ENCODE data around the gene DUSP28.

Gene DUSP28

GRCh38 chr2:240586198-240586918, 26.2 kb downstream of the DUSP28 start, which contains the start of gene CAPN10:
Gene CAPN10, plus strand, starts transcription at chr2:240586734. Its CDS starts 178 bp downstream, at chr2:240586912.
- peak; percentile 93 for DNase-seq (ENCODE audit: low read depth in 2 of 2)

- peak in 1 of 2 donors; percentile 27 for DNase-seq (ENCODE audit: low read depth in 2 of 2)
Observed at GRCh38 chr2:240586919-240587800, 27.0 kb downstream of the DUSP28 start.

- DNase-seq (ENCODE audit: low read depth in 2 of 2), result no peak
Observed at GRCh38 chr2:240588006-240588655, 28.0 kb downstream of the DUSP28 start.

DNA sequence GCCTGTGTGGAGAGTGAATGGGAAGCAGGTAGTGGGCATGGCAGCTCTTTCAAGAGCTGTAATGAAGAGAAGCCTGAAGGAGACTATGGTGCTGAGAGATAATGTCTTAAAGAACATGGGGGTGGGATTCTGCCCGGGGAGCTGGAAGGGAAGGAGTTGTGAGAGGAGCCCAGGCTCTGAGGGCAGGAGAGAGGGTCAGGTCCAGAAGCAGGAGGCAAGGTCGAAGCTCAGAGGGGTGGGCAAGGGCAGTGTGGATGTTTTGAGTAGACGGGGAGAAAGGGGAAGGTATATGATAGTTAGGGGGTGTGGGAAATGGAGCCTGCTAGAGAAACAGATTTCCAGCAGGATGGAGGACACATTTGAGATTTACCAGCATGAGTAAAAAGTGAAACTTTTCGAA, 28.5 kb downstream of the DUSP28 start:
- DNase-seq (ENCODE audit: low read depth in 2 of 2), result no peak

DNA sequence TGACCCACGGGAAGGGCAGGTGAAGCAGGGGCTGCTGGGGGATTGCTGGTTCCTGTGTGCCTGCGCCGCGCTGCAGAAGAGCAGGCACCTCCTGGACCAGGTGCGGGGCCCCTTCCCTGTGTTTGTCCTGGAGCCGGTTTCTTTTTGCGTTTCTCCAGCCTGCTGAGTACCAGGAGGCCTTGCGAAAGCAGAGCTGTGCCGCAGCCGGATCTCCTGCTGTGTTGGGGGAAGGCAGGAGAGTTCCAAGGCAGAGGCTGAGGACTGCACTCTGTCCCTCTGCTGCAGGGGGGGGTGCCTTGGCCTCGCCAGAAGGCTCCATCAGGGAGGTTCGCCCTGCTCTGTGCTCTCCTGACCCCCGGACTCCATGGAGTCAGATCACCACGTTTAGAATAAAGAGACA, 29.2 kb downstream of the DUSP28 start:
- DNase-seq (ENCODE audit: low read depth in 2 of 2), result no peak

DNA sequence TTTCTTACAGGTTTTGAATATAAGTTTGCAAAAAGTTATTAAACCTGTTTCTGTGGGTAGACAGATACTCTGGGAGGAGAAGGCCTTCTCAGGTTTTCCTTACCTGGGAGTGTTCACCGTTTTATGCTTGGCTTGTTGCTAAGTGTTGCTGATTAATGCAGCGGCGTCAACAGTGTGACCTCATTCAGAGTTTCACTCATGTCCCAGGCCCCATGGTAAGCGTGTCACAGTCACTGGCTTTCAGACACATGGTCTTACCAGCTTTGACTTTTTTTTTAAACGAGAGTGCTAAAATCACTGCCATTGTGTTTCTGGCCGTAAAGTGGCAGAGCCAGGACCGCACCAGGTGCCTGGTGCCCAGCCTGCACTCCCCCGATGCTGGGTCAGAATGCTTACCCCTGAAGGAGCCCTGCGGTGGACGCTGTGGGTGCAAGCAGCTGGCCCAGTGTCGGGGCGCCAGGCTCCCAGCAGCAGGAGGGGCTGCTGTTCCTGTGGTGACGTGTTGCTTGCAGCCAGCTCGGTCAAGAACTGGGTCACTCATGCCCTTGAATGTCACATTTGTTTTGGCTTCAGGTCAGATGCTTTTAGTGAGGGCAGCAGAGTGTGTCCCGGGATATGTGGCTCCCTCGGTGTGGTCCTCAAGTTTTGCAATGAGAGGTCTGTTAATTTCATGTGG, 29.8 kb downstream of the DUSP28 start:
- no peak for DNase-seq (ENCODE audit: low read depth in 2 of 2)

GRCh38 chr2:240590681-240591111, 30.5 kb downstream of the DUSP28 start:
- no peak for DNase-seq (ENCODE audit: low read depth in 2 of 2)

DNA sequence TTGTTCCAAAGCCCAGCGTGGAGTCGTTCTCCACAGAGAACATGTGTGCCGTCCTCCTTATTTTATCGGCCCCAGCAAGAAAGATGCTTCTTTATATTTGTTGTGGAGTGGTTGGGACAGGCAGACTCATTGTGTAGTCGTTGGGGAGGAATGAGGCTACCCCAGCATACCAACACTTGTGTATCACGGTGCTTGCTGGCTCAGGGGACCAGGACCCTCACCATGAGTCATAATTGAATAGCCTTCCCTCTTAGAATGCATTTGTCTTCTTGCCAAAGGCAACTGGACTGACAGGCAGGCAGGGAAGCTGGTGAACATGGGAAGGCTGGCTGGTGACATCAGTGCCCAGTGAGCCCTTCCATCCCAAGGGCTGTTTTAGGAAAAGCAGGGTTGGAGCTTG, 31.1 kb downstream of the DUSP28 start:
- no peak for DNase-seq (ENCODE audit: low read depth in 2 of 2)

DNA sequence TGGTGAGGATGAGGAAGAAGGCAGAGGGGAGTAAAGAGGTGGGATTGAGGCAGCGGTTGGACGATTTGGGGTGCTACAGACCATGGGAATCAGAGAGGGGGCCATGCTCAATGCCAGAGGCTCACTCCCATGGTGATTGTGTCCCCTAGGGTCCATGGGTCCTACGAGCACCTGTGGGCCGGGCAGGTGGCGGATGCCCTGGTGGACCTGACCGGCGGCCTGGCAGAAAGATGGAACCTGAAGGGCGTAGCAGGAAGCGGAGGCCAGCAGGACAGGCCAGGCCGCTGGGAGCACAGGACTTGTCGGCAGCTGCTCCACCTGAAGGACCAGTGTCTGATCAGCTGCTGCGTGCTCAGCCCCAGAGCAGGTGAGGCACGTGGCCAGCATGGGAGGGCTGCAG, 31.6 kb downstream of the DUSP28 start:
- no peak for DNase-seq (ENCODE audit: low read depth in 2 of 2)

DNA sequence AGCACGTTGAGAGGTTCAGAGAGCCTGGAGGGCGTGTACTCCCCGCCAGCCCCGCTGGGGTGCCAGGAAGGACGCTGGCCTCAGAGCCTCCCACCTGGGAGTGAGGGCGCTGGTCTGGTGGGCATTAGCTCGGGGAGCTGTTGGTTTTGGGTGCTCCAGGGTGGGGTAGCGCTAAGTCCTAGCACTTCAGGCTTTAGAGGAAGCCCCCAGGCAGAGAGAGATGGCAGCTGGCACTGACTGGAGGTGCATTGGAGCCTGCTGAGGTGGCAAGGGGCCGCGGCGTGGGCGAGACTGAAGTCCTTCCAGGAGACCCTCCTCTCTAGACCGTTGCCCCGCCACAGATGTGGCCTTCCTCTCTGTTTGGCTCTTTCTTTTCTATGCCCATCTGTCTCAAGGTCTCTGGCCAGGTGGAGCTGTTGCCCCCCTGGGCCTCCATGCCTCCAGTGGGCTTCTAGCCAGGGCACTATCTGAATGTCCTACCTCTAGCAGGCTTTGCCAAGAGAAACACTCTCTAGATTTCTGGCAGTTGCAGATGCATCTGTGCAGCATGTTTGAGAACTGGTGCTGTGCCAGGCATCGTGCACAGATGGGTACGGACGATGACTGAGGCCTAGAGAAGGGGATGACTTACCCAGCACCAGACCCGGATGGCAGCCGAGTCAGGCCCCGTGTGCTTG, 33.0 kb downstream of the DUSP28 start:
- no peak for DNase-seq (ENCODE audit: low read depth in 2 of 2)

DNA sequence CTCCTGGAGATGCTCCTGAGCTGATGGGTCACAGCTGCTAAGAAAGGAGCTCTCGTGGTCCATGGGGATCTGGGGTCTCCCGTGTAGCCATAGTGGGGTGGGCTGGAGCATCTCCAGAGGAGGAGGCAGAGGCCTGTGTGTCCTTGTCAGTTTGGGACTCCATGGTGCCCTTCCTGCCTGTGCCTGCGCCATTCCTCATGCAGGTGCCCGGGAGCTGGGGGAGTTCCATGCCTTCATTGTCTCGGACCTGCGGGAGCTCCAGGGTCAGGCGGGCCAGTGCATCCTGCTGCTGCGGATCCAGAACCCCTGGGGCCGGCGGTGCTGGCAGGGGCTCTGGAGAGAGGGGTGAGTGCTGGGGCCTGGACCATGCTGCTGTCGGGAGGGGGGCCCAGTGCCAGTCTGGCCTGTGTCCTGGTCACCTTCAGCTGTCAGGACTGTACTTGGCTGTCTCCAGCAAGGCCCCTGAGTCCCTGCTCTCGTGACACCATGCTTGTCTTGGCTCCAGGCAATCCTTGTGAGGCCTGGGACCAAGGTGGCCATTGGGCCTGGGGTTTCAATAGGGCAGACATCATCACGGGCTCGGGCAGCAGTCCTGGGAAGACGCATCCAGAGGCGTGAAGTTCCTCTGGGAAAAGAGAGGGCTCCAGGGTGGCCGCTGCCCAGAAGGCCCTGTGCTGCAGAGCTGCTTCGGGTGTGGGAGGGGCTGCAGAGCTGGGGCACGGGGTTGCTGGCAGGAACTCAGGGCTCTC, 33.7 kb downstream of the DUSP28 start:
- DNase-seq (ENCODE audit: low read depth in 2 of 2), result no peak

GRCh38 chr2:240594511-240595380, 34.6 kb downstream of the DUSP28 start:
- no peak for DNase-seq (ENCODE audit: low read depth in 2 of 2)

GRCh38 chr2:240595381-240596079, 35.4 kb downstream of the DUSP28 start:
- no peak for DNase-seq (ENCODE audit: low read depth in 2 of 2)

- DNase-seq (ENCODE audit: low read depth in 2 of 2), result no peak
Observed at GRCh38 chr2:240596080-240596460, 35.9 kb downstream of the DUSP28 start.

DNA sequence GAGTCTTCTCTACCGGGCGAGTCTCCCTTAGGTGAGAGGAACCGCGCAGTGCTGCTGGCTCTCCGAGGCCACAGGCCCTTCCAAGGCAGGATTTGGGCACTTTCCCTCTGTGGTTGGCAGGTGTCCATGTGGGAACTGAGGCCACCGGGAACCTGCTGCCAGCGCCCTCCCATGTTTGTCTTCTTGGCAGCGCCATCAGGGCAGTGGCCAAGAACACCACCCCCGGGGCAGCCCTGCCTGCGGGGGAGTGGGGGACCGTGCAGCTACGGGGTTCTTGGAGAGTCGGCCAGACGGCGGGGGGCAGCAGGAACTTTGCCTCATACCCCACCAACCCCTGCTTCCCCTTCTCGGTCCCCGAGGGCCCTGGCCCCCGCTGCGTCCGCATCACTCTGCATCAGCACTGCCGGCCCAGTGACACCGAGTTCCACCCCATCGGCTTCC, 36.4 kb downstream of the DUSP28 start:
- DNase-seq (ENCODE audit: low read depth in 2 of 2), result no peak

- no peak for DNase-seq (ENCODE audit: low read depth in 2 of 2)
Observed at GRCh38 chr2:240597054-240597418, 36.9 kb downstream of the DUSP28 start.

DNA sequence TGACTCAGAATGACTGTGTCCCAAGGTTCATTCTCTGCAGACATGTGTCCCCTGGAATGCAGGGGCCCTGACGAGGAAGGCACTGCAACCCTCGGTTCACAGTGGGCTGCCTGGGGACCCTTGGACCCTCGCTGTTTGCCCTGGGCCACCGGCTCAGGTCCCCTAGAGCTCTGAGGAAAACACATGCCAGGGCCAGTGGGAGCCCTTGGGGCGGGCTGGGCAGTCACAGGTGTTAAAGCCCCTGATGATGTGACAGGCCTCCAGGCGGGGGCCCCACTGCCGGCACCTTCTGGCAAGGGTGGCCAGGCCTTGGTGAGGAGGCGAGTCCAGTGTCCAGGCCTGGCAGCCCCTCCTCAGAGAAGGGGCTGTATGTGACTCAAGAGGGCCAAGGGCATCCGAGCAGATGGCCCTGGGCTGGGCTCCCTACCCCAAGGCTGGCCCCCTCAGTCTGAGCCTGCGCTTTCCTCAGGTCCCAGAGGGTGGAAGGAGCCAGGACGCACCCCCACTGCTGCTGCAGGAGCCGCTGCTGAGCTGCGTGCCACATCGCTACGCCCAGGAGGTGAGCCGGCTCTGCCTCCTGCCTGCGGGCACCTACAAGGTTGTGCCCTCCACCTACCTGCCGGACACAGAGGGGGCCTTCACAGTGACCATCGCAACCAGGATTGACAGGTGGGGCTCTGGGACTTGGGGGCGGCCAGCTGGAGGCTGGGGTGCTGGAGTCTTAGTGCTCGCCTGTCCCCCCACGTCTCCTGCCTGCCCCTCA, 37.4 kb downstream of the DUSP28 start:
- no peak for DNase-seq (ENCODE audit: low read depth in 2 of 2)

DNA sequence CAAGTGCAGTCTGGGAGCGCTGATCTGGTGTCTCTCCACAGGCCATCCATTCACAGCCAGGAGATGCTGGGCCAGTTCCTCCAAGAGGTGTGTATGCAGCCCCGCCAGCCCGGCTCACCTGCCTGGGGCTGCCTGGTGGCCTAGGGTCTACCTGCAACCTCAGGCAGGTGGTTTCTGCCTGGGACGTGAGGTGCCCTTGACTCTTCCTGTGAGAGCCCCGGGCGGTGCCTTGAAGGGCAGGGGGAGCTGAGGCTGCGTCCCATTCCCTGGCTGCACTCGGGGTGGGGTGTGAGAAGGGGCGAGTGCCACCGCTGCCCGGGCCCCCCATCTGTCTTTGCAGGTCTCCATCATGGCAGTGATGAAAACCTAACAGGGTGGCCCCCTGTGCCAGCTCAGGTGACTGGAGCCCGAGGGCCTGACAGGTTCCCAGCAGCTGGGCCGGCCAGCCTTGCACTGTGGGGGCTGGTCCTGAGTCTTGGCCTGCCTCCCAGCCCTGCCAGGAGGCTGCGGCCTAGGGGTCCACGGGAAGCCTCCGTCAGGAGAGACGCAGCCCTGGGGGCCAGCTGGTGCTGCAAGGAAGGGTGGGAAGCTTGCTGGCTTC, 38.3 kb downstream of the DUSP28 start:
- DNase-seq (ENCODE audit: low read depth in 2 of 2), result no peak

All from activated CD4-positive, alpha-beta T cell treated with anti-CD3 and anti-CD28 coated beads for 24 hours (primary cell).